HG02798 (cell line): ENCODE data around the gene PTPRN2.
"Not testable (repeated sequence)": the region's sequence is repeated elsewhere in the genome, so short reads cannot be mapped to it uniquely, and the experiment has no call there.

Experiments
- ATAC-seq: cut with Tn5 transposase; IDR thresholded peaks from one replicate; pipeline ENCODE4 v1.9.1; 2021; ENCODE audit warnings: mild to moderate bottlenecking; ENCODE audit not compliant: unreplicated experiment, poor library complexity

PTPRN2 gene

GRCh38 chr7:157726764-157727163 is 860.9 kb downstream of the PTPRN2 start:
- no peak for ATAC-seq

- not testable (repeated sequence) for ATAC-seq
These were observed 862.3 kb downstream of the PTPRN2 start for GRCh38 chr7:157725312-157725711.

- ATAC-seq = no peak
These were observed 864.4 kb downstream of the PTPRN2 start for GRCh38 chr7:157723205-157723604.

- no peak for ATAC-seq
These were observed 865.2 kb downstream of the PTPRN2 start for GRCh38 chr7:157722137-157723060.

GRCh38 chr7:157721468-157722136 is 866.0 kb downstream of the PTPRN2 start:
- ATAC-seq = no peak

- no peak for ATAC-seq
These were observed 867.6 kb downstream of the PTPRN2 start for GRCh38 chr7:157719705-157720655.

- ATAC-seq = no peak
These were observed 868.5 kb downstream of the PTPRN2 start for GRCh38 chr7:157719008-157719682.

- no peak for ATAC-seq
These were observed 869.2 kb downstream of the PTPRN2 start for GRCh38 chr7:157718303-157719007.

- ATAC-seq = no peak
These were observed 870.1 kb downstream of the PTPRN2 start for GRCh38 chr7:157717211-157718174.

GRCh38 chr7:157715938-157716280 is 871.7 kb downstream of the PTPRN2 start:
- no peak for ATAC-seq

- ATAC-seq = no peak
These were observed 872.3 kb downstream of the PTPRN2 start for GRCh38 chr7:157715071-157715937.

- ATAC-seq = no peak
These were observed 873.2 kb downstream of the PTPRN2 start for GRCh38 chr7:157714166-157715070.

- ATAC-seq = no peak
These were observed 874.0 kb downstream of the PTPRN2 start for GRCh38 chr7:157713591-157713990.

GRCh38 chr7:157712666-157713235 is 874.9 kb downstream of the PTPRN2 start:
- ATAC-seq = no peak

- ATAC-seq = no peak
These were observed 876.2 kb downstream of the PTPRN2 start for GRCh38 chr7:157711353-157711888.

GRCh38 chr7:157710396-157710795 is 877.2 kb downstream of the PTPRN2 start:
- no peak for ATAC-seq
